Medulla oblongata (tissue), 1 donor: ENCODE data around the gene C22orf31.

Experiments used
- DNase-seq: peaks from one replicate; pipeline ENCODE4 v3.0.0-alpha.2; 2015; ENCODE audit errors: extremely low spot score

The C22orf31 gene

DNA sequence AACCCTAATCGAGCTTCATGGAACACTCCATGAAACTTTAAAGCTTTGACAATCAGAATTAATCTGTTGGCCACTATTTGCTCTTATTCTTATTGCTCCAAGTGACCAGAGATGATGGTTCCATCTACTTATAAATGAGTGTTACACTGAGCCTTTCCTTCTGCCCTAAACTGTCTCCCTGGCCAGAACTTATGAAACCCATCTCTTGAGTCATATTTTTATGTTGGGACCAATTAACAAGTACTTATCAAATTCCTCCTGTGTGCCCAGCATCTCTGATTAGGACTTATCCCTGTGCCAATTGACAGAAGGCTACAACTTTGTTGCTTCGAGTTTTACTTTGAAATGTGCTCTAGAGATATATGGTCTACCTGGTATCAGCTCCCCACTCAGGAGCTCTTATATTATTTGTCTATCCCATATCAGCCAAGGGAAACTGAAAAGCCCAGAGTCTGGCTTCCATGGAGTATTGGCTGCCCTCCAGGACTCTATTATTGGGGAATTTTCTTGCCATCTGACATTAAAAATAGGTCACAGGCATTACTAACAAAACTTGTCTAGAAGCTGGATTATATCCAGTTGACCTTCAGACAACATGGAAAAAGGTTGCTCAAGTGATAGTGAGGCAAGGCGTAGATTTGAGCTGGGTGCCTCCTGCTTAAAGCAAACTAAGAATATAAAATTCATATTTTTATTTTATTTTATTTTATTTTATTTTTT is 20.0 kb upstream of the C22orf31 start:
- no peak for DNase-seq

DNA sequence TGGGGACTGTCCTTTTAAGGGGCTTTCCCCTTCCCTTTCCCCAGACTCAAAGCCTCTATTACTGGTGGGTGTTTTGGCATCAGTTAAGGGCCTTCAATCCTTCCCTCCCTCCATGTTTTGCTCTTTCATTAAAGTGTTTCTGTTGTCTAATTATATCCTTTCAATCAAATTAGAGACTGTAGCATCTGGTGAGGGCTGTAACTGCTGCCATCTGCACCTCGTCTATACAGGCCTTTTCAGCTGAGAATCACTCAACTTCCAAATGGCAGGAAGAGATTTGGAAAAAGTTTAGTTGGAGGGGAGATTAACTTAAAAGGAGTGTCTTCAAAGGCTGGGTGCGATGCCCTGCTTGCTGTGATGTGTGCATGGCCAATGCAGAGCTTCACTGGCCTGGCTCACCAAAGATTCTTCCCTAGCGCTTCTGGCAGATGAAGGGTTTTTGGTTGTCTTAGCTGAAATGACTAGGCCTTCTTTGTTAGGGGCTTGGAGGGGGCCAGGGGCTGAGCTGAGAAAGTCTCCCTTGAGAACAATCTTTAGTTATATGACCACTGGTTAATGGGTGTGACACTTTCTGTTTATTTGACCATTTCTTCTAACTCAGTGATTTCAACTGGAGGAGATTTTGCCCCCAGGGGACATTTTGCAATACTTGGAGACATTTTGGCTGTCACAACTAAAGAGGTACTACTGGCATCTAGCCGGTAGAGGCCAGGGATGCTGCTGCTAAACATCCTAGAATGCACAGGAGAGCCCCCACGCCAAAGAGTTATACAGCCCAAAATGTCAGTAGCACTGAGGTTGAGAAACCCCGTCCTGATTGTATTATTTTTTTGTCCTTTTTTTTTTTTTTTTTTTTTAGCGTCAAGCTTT is 18.7 kb upstream of the C22orf31 start:
- DNase-seq = no peak

DNA sequence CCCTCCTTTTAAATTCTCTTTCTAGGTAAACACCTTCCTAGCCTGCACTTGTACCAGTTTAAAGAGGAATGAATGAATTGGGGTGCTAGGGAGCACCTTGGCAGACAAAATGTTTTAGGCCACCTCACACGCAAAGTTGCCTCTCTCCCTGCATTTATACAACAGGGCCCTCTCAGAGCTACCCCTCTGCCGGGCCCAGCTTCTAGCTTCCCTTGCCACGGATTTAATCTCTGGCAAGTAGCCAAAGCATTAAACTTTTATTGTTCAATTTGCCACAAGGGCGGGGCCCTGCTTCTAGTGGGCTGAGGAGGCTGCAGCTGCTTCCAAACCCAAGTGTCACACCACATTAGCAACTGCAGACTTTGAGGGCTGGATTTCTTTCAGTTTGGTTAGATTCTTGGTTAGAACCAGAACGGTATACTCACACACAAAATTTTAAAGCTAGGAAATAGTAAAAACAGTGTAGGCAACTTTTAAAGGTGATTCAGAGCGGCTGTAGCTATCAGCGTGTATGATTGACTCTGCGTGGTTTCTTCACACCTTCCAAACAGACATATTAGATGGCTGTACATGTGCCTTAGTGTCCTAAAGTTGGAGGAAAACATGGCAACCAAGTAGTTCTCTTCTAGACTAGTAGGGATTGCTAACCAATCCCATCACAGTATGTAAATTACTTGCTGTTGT is 17.7 kb upstream of the C22orf31 start:
- DNase-seq = no peak

DNA sequence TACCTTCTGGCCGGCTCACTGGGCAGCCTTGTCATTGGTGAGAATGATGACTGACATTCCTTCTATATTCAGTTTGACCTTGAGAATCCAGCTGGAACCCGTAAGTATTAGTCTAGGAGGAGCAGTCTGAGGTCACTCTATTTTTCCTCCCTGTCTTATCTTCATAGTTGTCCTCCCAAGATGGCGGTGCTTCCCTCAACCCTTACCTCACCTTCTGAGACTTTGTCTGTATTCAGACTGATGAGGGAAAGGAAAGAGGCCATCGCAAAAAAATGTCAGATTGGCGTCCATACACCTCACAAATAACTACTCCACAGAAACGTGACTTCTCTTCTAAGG is 17.2 kb upstream of the C22orf31 start:
- no peak for DNase-seq

DNA sequence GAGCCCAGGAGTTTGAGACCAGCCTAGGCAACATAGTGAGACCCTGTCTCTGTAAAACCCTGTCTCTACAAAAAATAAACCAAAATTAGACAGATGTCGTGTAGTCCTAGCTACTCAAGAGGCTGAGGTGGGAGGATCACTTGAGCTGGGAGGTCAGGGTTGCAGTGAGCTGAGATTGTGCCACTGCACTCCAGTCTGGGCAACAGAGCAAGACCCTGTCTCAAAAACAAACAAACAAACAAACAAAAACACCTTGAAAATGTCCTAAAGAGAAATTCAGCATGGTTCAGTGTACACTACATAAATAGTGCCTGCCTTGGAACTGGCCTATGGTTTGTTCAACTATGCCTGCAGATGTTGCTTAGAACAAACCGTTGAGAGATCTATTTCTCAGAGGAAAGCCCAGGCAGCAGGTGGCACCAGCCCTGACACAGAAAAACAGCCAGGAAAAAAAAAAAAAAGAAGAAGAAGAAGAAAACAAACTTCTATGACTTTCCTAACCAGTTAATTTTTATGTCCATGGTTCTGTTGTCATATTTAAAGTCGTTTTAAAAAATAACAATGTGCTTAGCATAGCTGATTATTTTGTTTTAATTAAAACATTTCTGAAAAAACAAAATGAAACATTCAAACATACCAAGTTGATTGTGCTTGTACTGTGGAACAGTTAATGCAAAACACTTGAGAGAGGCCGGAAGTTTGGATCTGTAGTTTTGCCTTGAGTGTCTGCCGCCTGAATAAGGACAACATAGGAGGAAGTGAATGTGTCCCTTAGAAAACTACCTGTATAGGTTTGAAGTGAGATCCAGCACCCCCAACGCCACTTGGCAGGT is 16.6 kb upstream of the C22orf31 start:
- DNase-seq = no peak

DNA sequence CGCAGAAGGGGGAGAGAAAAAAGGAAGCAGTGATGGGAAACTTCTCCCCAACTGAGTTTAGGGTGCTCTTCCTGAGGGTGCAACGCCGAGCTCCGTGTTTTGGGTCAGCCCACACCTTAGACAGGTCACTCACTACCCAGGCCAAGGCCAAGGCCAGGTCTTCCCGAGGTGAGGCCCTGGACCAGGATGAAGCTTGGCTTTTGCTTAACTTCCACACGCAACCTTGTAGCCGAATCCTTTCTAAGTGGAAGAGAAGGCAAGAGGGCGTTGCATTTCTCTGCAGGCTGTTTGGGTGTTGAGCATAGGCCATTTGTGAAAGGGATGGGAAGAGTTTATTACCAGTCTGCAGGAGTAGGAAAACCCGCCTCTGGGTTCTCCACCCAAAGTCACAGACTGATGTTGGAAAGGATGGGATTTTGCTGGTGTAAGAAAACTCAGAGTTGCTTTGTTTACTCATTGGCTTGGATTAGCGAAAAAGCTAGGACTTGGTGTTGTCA is 12.7 kb upstream of the C22orf31 start:
- DNase-seq = no peak

DNA sequence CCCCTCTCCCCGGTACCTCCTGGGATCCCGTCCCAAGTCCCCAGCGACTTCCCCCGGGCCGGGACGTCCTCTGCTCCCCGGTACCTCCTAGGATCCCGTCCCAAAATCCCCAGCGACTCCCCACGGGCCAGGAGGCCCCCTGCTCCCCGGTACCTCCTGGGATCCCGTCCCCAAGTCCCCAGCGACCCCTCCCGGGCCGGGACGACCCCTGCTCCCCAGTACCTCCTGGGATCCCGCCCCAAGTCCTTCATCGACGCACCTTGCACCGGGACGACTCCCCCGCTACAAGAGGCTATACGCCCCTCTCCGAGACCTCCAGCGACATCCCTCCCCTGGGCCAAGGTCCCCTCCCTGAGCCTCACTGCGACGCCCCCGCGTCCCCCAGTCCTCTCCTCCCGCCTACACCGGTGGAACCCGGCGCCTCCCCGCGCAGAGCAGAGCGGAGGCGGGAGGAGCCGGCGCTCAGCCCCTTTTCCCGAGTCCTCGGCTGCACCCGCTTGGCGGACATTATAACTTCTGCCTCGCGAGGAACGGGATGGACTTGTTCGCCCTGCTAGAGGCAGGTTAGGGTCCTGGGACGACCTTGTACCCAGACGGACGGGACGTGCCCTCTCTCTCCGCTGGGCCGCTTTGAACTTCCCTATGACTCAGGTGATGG is 12.1 kb upstream of the C22orf31 start:
- no peak for DNase-seq

DNA sequence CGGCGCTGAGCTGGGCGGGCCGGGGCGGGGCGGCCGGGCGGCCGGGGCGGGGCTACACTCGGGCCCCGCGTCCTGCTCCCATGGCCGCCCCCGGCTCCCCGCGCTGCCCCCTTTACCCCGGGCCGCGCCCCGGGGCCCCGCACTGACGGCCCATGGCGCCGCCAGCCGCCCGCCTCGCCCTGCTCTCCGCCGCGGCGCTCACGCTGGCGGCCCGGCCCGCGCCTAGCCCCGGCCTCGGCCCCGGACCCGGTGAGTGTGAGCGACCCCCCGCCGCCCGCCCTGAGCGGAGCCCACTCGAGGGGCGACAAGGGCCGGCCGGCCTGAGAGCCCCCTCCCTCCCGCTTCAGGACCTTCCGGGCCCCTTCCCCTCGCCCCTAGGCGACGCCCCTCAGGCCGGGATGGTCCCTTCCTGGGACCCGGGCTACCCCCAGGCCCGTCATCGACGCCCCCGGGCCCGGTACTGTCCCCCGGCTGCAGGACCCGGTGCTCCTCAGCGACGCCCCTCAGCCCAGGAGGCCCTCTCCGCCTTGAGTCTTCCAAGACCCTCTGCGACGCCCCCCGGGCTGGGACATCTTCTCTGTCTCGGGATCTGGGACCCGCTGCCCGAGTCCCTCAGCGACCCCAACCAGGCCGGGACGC is 11.5 kb upstream of the C22orf31 start, which contains the start of gene KREMEN1:
KREMEN1 (plus strand) TSS at position 57 of the 639 bp plus-strand sequence; CDS start at position 153, 96 bp downstream.
- DNase-seq = no peak

DNA sequence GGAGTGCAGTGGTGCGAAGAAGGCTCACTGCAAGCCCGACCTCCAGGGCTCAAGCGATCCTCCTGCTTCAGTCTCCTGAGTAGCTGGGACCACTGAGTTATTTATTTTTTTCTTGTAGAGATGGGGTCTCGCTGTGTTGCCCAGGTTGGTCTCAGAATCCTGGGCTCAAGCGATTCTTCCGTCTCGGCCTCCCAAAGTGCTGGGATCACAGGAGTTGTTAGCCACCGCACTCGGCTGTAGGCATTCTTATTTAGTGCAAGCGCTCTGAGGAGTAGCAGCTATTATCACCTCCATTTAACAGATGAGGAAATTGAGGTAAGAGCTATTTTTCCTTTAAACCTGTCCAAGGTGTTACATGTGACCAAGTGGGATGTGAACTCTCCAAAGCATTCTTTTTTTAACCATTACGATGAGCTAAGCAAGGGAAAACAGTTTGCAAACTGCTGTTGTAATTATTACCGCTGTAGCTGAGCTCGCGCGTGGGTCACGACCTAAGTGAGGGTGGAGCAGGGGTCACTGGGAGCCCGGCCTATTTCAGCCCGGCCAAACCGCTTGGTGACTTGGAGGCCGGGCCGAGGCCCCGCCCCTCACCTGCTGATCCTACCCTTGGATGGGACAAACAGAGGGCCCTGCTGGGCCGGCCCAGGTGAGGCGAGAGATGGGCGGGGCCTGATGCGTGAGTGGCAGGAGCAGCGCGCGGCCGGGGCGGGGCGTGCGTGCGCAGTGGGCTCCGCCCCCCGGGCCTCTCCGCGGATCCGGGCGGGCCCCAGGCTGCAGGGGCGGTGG is 10.8 kb upstream of the C22orf31 start:
- DNase-seq = peak; percentile 83

DNA sequence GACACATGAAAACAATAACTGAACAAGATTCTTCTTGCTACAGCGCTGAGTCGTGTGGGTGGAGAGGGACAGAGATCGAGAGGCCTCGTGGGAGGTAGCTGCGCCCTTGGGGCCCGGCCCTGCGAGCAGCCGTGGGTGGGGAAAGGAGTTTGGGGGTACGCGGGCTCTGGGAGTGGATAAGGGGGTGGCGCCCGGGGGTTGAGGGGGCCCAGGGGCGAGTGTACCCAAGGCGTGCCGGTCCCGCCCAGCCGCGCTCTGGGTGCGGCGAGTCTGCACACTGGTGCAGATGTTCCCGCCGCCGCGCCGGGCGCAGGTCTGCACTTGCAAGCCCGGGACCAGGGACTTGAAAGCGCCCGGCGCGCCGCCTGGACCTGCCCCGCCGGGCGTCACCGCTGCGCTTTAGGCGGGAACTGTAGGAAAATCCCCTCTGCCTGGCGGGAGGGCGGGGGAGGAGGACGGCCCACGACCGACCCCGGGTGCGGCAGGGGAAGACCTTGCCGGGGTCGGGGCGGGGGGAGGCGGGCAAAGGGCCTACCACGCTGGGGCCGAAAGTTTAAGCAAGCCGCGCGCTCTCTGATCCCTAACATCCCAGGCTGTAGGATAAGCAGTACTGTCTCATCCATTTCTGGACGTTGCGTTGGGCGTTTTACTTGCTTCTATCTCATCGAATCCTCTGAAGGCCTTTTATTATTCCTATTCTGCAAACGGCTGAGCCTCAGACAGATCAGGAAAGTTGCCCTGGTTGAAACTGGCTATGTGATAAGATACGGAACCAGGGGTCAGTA is 9.8 kb upstream of the C22orf31 start:
- DNase-seq = no peak

DNA sequence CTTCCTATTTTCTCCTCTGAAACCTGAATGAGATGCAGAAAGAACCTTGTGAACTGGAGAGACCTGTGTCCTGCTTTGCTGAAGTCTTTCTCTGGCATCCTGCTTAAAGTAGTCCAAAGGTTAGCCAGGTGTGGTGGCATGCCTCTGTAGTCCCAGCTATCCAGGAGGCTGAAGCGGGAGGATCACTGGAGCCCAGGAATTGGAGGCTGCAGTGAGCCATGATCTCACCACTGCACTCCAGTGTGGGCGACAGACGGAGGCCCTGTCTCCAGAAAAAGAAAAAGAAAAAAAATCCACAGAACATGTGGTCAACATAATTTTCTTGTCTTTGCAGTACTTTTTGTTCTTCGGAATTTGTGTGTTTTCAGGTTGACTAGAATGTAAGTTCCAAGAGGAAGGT is 8.9 kb upstream of the C22orf31 start:
- no peak for DNase-seq

DNA sequence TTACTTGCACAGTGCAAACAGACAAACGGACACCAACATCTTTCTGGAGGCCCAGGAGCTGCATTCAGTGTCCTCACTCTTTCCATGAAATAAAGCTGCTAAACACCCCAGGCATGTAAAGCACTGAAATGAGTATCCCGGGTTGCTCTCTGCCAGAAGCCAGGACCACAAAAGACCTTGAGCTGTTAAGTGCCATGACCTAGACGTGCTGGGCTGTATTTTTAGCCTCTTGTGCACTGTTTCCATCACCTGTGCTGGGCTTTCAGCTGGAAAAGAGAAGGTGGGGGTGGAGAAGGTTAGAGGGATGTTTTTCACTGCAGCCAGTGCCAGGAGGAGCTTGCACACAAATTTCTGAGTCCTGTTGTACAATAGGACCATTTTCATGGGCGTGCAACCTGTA is 7.8 kb upstream of the C22orf31 start:
- DNase-seq = no peak

DNA sequence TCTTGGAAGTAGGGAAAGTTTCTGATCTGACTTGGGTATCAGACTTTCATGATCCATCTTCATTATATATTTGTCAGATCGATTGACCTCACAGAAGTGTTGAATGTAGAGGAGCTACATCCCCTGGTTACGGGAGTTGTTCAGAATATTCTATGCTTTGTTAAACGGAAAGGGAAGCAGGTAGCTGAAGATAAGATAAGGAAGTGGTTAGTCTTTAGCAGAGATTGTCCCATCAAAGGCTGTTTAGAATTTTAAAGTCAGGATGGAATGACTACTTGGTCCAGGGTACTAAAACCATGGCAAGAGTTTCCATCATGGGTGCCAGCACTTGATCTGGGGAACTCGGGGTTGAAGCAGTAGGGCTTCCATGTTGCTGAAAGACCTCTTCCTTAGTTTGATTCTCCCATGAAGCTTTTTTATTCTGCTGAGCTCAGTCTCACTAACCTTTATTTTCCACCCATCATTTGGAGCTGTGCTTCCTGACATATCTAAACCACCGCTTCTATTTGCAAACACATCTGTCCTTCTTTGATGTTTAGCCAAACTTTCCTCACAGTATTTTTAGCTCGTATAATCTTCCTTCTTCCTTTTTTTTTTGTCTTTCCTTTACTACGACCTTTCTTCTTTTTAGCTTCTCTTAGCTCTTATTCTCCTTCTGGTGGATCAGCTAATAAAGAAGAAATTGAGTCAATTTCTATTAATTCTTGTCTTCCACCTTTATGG is 4.0 kb upstream of the C22orf31 start:
- DNase-seq = no peak

DNA sequence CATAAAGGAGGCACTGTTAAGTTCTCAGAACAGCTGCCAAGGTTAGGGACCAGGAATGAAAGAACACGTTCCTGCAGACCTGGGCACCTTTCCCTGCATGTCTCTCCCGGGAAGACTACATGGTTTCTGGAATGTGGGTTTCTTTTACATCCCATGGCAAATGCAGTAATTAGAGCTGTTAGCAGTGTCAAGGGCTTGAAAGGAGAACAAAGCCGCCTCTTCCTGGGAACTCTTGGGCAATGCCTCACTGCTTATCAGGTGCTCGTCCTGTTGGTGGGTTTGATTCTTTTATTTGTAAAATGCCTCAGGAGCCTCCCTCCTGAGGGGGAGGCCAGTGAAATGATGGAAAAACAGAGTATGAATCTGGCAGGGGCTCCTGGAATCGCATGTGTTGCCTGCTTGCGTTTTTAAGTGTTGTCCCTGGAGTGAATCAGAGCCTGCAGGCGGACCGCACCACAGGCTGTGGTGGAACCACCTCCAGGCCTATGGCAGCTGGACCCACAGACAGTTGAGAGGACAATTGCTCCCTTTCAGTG is 723 bp upstream of the C22orf31 start:
- DNase-seq = no peak

DNA sequence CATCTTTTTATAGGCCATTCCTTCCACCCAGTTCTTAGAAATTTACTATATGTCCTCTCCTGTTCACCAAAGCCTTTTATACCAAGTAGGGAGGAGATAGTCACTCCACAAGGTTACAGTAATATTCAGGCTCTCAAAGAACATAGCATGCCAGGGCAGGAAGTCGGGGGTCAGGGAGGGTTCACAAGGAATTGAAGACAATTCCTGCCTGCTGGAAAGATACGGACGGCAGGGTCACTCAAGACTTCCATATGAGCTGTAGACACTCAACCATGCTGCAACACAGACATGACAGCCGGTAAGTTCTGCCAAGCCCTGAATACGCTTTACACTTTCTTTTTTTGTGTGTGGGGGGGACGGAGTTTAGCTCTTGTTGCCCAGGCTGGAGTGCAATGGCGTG is 700 bp downstream of the C22orf31 start:
- no peak for DNase-seq

DNA sequence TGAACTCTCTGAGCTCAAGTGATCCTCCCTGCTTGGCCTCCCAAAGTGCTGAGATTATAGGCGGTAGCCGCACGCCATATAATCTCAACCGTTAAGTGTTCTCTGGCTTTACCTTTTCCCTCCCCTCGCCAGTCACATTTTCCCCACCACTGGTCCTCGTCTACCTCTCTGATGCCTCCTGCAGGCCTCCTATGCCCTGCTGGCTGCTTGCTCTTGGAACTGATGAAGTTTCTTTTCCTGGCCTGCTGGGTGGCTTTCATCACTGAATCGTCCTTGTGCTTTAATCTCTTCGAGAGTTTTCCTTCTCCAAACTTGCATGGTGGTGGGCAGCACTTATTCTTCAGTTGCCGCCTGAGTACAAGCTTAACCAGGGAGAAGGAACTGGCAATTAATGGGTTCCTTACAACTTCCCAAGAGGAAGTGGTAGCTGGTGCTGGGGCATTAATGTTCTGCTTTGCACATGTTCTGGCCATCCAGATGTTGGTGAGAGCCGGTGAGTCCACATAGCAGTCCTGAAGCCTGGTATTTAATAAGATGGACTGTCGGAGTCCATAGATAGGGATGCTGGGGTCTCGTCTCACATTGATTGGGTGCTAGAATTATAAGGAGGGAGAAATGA is 1.3 kb downstream of the C22orf31 start:
- no peak for DNase-seq

DNA sequence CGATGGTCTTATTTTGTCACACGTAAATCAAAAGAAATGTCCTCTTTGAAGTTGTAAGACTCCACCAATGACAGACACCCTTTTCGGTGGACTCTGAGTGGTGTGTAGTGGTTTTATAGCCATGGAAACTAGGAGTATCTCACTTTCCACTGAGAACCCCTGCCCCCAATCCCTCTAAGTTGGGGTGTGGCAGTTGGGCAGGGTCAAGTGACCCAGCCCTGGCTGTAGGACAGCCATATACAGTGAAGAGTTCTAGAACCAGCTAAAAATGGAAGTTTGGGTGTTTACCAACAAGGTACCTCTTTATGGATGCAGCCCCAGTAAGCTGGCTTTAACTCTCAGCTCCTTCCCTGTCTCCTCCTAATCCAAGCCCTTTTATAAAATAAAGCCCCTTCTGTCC is 5.2 kb downstream of the C22orf31 start:
- DNase-seq = no peak
